T-helper 9 cell (primary cell): ENCODE measurements around the gene PDE9A.

Source experiments
- DNase-seq: peaks from one replicate; pipeline ENCODE4 v3.0.0-alpha.2; 2020

Gene PDE9A

DNA sequence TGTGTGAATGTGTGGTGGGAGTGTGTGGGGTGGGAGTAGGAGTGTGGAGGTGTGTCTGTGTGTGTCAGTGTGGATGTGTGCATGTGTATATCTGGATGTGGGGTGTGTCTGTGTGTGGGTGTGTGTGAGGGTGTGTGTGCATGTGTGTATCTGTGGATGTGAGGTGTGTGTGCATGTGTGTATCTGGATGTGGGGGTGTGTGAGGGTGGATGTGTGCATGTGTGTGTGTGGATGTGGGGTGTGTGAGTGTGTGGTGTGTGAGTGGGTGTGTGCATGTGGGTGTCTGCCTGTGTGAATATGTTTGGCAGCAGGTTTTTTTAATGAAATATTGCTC, 106.1 kb downstream of the PDE9A start:
- DNase-seq, result no peak

DNA sequence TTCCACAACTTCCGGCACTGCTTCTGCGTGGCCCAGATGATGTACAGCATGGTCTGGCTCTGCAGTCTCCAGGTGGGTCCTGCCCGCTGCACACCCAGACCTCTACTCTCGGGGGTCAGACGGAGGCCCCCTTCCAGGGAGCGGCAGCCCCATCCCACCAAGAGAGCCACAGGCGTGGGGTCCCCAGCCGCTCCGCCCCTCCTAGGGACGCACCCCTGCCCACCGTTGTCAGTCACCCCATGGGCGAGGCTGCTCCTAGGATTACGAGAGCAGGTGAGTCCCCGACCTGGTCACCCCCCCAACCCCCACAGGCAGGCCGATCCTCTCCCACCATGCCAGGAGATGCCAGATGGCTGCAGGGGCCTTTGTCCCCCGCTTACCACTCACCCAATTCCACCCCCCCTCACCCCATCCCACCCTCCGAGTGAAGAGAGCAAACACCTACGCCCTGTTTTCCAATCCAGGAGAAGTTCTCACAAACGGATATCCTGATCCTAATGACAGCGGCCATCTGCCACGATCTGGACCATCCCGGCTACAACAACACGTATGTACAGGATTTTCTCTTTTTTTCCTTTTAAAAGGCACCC, 107.0 kb downstream of the PDE9A start:
- DNase-seq, result no peak

DNA sequence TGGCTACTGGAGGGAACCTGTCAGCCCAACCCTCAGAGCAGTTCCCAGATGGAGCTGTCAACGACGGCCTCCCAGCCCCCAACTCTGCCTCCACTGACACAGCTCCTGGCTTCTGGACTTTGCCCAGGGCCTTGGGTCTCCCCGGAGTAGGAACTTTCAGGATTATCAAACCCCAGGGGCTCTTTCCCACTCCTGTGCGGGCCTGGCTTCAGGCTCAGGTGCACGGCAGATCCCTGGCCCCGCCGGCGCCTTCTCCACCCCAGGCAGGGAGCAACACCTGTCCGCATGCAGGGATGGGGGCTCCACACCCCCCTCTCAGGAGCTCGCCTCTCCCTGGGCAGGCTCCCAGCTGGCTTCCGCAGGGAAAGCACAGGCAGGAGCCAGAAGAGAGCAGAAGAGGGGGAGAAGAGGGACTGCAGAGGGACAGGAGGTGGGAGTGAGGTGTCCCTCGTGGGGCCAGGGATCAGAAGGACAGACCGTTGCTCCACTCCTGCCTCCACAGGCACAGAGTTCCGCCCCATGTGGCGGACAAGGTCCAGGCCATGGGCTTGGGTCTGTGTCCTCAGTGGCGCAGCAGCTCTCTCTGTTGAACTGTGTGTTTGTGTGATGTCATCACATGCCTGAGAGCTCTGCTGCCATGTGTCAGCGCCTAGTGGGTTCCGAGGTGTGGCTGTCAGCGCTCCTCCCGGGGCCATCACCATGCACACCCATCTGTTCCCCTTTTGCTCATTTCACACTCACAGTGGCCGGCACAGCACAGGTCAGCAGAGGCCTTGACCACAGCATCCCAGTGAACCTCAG, 107.7 kb downstream of the PDE9A start:
- DNase-seq, result no peak

DNA sequence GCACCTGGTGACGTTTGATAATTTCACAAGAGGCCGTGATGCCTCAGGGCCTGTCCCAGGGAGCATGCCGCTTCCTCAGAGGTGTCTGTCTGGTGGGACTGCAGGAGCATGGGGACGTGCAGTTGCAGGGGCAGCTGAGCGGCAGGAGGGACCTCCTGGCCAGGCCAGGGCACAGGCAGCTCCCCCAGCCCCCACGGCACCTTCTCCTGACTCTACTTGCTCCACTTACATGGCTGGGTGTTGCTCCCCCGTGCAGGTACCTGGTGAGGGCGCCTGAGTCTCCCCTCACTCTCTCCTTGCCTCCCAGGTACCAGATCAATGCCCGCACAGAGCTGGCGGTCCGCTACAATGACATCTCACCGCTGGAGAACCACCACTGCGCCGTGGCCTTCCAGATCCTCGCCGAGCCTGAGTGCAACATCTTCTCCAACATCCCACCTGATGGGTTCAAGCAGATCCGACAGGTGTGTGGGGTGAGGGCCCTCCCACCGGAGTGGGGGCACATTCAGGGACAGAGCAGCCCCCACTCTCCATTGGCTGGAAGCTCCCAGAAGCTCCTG, 108.4 kb downstream of the PDE9A start:
- no peak for DNase-seq

DNA sequence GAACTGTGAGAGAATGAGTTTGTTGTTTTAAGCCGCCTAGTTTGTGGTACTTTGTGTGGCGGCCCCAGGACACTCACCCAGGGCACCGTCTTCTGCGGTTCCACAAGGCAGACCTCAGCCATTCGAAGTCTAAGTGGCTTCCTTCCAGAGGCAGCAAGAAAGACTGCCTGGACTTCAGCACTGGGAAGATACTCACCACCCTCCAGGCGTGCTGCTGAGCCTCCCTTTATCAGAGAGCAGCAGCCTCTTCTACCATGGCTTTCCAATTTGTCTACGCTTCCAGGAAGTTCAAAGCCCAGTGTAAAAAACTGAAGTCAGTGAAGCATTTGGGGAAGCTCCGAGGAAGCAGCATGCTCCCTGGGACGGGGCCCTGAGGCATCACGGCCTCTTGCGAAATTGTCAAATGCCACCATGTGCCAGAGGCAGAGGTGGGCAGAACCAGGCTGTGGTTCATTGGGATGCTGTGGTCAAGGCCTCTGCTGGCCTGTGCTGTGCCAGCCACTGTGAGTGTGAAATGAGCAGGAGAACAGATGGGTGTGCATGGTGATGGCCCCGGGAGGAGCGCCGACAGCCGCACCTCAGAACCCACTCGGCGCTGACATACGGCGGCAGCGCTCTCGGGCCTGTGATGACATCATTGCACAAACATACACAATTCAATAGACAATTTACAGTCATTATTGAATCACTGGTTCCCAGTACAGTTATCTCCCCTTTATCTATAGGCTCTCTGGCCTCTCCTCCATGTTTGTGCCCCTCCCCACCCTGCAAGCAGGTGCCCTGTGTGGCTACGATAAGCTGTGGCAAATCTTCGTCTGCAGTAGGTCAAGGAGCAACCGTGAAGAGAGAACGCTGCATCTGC, 110.4 kb downstream of the PDE9A start:
- DNase-seq, result no peak

DNA sequence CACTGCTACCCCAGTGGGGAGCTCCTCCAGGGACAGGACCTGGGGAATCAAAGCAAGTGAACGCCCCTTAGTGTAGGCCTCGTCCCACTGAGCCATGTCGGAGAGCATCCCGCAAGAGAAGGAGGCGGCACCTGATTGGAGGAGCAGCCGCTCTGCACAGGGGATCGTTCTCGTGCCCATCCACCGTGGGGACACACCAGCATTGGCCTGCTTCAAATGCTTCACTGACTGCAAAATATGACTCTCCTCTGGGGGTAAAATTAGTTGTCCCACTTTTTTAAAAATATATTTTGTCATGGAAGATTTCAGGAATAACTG, 111.0 kb downstream of the PDE9A start:
- DNase-seq, result no peak

DNA sequence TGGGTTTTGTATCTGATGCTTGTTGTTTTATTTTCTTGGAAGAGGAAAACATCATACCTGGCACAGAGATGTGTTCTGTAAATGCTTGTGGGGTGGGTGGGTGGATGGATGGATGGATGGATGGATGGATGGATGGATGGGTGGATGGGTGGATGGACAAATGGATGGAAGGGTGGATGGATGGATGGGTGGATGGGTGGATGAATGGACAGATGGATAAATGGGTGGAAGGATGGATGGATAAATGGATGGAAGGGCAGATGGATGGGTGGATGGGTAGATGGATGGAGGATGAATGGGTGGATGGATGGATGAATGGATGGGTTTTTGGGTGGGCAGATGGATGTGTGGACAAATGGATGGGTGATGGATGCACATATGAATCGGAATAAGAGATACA, 111.5 kb downstream of the PDE9A start:
- DNase-seq, result no peak

DNA sequence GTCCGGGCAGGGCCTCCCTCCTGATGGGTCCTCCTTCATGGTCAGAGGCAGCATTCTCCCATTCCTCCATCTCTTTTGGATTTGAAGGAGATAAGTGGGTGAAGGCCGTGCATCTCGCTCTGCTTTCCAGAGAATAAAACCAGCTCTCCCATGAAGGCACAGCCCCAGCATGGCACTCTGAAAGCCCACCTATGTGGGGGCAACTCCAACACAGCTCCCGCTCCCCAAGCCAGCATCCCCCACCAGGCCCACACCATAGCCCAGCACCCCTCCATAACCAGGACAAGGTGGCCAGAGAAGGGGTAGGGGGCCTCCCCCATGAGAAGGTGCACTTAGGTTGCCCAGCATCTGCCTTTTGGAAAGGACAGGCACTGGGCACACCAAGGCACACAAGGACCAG, 112.2 kb downstream of the PDE9A start:
- DNase-seq, result no peak

DNA sequence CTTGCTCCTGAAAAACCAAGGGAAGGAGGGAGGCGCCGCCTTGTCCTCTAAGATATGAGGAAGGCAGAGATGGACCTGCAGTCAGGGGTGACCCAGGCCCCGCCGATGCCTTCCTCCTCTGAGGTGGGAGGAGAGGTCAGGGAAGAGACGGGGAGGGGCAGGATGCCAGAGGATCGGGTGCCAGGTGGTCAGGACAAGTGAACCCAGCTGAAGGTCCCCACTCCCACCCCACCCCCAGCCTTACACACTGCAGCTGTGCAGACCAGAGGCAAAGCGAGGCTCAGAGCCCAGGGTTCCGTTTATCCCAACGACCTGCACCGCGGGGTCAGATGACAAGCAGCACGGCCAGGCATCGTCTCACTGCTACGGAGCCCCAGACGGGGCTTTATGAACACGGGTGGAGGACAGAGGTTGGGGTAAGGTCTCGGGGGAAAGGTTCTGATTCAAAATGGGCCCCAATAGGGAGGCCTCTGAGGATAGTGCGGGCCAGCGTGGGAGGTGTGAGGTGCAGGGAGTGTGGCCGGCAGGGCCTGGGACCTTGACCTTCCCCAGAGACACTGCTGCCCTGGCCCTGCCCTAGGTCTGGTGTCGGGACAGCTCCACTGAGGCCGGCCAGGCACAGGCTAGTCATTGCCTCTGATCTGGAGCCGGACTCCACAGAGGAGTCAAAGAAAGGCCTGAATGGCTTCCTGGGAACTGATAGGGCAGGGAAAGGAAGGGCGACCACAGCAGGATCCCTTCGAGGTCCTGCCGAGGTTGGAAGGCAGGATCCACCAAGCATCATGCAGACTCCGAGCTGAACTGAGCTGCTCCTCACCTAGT, 113.5 kb downstream of the PDE9A start:
- no peak for DNase-seq

DNA sequence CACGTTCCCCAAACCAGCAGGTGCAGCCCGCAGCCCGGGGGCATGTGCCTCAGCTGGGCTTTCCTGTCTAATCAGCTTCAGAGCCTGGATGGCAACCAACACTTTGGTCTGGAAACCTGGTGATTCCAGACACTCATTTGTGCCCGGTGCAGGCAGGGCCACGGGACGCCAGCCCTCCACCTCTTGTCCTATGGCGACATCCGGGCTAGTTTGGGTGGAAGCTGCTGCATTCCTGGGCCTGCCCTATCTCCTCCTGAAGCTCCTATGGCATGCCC, 114.1 kb downstream of the PDE9A start:
- DNase-seq, result no peak

DNA sequence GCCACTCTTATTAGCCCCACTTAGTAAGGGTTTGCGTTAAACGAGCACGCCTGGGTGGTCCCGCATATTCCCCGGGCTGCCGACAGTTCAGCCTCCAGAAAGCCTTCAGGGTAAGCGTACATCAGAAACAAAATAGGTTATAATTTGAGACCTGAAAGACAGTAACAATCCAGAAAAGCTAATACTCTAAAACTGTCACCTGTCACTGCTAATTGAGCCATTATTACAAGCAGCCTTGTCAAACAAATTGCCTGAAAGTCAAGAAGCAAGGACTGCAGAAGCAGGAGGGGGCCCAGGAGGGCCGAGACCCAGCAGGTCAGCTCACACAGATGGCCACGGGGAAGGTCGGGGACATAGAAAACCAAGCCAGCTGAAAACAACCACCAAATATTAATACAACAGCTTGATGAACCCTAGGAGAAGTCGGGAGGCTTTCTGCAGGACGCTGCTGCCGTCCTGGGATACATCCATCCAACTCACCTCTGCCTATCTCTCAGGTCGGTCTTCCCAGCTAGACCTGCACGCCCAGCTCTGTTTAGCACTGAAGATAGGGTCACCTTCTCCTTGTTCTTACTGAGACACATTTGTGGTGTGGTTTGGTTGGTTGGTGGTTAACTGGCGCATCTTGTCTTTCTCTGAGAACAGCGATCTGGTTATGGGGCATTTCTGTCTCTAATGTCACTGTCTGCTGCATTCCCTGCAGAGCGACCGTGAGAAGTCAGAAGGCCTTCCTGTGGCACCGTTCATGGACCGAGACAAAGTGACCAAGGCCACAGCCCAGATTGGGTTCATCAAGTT, 115.1 kb downstream of the PDE9A start:
- DNase-seq, result no peak

DNA sequence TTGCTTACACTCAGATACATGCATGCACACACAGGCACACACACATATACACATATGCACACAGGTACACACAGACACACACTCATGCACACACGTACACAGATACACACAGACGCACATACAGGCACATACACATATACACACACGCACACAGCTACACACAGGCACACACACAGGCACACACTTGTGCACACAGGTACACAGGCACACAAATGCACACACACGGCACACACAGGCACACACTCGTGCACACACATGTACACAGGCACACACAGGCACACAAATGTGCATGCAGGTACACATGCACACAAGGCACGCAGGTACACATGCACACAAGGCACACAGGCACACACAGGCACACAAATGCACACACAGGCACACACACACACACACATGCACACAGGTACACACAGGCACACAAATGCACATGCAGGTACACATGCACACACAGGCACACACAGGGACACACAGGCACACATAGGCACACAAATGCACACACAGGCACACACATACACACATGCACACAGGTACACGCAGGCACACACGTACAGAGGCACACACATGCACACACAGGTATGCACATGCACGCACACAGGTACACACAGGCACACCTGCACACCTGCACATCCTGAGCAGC, 115.9 kb downstream of the PDE9A start:
- no peak for DNase-seq

DNA sequence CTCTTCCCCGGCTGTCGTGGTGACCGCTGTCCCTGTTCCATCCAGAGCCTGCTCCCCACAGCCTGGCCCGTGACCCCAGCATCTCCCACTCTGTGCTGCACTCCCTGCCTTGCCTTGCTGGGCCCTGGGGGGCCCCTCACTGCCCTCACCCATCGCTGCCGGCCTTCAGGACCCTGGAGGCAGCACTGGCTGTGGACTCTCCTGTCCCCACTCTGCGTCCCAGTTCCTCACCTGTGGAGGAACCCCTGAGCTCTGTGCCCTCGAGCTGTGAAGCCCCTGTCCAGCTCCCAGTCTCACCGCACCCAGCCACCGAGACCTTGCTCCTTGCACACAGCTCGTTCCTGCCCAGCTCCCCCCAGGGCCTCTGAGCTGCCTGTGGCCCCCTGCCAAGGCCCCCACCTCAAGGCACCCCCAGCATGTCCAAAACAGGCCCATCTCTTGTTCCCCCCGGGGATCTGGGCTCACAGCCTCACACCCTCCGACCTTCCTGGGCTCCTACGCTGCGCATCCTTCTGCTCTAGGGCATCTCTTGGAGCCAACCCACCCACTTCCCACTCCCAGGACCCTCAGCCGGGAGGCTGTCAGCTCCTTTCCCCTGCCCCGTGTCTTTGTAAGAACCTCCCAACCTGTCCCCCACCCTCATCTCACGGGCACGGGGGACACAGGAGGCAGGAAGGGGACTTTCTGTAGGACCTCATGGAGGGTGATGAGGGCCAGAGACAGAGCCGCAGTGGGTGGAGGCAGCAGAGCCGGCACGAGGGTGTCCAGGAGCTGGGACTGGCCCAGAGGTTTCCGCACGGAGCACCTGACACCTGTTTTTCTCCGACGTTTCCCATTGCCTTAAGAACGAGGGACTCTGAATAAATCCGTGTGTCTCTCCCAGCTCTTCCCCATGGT, 116.6 kb downstream of the PDE9A start:
- DNase-seq, result no peak

DNA sequence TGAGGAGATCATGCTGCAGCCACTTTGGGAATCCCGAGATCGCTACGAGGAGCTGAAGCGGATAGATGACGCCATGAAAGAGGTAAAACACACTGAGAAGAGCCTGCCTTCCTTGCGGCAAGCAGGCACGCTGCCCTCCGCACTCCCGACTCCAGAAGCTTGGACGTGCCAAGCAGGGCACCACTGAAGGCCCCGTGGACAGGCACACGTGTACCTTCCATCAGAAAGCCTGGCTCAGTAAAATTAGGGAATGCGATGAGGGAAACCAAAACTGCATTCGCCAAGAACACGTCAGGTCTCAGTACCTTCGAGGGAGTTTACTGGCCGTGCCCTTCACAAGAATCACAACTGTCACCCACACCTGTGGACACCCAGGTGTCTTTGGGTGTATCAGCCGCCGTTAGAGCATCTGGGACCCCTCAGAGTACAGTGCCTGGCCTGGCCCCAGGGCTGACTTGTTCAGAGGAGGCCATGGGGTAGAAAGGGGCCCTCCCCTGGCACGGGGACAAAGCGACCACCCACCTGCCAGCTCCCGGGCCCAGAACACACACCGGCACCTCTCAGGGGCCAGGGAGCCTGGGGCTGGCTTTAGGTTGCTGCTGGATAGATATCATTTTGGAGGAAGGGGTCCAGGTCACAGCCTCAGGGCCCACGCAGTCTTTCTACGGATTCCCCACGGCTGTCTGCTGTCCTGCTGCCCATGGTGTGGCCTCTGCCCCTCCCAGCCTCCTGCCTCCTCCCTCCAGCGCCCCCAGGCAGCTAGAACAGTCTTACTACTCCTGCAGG, 117.5 kb downstream of the PDE9A start:
- DNase-seq, result no peak

DNA sequence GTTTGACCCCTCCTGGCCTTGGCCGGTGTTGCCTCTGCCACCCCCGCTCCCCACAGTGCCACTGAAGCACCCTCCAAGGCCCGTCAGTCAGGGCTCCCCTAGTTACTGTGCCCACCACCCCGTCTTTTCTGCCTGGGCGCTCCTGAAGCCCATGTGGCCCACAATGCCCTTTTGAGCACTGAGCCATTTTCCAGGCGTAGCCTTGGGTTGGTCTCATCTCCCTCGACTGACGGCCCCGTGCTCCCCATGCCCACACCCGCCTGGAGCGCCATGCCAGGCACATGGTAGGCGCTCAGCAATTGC, 118.0 kb downstream of the PDE9A start:
- no peak for DNase-seq

DNA sequence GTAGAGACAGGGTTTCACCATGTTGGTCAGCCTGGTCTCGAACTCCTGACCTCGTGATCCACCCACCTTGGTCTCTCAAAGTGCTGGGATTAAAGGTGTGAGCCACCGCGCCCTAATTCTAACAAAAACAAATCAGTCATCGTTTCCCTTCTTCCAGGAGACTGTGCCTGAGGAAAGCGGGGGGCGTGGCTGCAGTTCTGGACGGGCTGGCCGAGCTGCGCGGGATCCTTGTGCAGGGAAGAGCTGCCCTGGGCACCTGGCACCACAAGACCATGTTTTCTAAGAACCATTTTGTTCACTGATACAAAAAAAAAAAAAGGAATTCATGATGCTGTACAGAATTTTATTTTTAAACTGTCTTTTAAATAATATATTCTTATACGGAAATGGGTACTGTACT, 121.7 kb downstream of the PDE9A start:
- DNase-seq, result no peak

DNA sequence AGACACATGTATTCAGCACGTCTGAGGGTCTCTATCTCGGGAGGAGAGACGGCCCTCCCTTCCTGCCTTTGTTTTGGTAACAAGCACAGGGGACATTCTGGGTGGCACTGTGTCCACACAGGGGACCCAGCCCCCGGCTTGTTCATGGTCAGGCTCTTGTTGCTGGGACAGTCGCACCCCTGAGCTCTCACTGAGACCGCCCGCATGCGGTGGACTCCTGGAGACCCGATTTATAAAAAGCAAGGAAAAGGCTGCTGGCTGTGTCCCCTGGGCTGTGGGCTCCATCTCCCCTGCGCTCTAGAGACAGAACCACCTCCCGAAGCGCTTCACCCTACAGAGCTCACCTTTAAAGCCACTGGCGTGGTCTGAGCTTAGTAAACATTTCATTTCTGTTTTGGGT, 122.5 kb downstream of the PDE9A start:
- no peak for DNase-seq

DNA sequence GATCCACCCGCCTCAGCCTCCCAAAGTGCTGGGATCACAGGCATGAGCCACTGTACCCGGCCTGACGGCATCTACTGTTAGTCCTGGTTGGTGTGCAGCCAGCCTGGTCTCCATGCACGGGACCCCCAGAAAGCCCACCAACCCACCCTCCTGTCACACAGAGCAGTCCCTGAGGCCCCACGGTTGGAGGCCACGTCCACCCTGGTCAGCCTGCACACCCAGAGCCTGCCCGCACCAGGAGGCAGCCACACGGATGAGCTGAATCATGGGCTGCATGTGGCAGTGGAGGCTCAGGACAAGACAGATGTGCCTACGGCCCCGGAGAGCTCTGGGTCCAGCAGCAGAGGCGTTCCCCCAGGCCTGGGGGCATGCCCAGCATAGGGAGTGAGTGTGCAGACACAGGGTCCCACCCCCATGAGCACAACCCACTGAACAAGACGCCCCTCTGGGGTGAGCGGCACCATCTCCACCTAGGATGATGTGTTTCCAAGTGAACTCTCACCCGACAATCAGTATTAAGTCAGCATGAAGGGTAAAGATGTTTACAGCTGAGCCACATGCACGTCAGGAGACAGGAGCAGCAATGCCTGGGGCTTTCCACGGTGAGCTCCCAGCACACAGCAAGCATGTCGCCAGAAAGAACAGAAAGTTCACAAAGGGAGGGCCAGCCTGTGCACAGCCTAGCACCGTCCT, 123.8 kb downstream of the PDE9A start:
- no peak for DNase-seq

DNA sequence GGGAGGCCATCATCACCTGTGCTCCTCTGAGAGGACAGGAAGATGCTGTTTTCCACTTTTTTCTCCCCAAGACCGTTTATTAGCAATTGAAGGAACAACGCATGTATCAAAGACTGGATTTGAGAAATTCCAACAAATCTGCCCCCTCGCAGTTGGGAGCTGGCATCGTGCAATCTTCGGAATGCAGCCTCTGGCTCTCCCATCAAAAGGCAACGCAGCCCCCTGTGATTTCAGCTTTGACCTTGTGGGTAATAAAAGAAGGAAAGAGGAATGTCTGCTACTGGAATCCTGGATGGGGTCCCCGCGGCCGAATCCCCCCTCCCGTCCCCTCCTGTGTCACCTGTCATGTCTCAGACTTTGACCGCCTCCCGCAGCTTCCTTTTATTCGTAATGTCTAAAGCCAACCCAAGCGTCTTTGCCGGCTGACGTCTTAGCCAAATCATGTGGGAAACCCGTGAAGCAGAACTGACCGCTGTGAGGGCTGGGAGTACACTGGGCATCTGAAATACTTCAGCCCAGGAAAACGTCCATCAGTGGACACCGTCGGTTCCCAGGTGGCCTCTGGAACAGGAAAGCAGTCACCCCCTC, 124.4 kb downstream of the PDE9A start:
- DNase-seq, result no peak
